Measurements from ENCODE around the gene GNAT1. TPM values are rescaled to one million over a fixed set of nuclear protein-coding genes. Genes with fewer than 3 reads are reported as not detected.

GNAT1 gene
- total and polyA plus RNA-seq, 9 donors: not detected

DNA sequence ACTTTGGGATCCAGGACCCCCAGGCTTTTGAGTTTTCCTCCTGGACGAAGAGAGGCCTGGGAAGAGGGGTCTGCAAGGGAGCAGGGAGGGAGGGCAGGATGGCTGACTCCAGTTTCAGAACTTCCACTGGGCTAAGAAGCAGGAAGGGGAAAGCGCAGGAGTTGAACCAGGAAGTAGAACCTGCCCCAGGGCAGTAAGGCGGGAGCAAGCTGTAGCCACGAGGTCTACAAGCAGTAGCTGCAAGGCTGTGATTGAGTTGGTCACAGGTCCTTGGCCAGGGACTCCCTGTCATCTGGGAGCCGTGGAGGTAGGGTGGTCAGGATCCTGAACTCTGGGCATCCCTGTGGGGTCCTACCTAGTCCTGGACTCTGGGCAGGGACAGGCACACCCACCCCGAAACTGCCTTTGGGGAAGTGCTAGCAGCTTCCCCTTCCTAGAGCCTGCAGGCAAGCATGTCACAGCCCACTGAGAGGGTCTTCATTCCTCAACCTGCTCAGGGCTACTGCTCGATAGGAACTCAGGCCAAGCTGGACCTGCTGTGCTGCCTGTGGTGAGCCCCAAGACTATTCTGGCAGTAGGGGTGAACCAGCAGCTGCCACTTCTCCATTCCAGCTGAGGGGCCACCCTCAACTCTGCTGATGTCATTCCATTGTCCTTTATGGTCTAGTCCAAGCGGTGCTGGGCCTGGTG is 38.8 kb downstream of the GNAT1 start:
- TF ChIP-seq, protein P1, sequence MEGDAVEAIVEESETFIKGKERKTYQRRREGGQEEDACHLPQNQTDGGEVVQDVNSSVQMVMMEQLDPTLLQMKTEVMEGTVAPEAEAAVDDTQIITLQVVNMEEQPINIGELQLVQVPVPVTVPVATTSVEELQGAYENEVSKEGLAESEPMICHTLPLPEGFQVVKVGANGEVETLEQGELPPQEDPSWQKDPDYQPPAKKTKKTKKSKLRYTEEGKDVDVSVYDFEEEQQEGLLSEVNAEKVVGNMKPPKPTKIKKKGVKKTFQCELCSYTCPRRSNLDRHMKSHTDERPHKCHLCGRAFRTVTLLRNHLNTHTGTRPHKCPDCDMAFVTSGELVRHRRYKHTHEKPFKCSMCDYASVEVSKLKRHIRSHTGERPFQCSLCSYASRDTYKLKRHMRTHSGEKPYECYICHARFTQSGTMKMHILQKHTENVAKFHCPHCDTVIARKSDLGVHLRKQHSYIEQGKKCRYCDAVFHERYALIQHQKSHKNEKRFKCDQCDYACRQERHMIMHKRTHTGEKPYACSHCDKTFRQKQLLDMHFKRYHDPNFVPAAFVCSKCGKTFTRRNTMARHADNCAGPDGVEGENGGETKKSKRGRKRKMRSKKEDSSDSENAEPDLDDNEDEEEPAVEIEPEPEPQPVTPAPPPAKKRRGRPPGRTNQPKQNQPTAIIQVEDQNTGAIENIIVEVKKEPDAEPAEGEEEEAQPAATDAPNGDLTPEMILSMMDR (IDR thresholded peaks at IDR 0.05): no peak
- TF ChIP-seq EP300 (IDR thresholded peaks at IDR 0.05): no peak
- TF ChIP-seq POLR2A (IDR thresholded peaks at IDR 0.05): no peak
- no peak for DNase-seq
- H3K9me3 ChIP-seq: no peaks in the 10 kb centered on the region
- intact Hi-C loops (cut with DNase I): no loop called here
- no peak overlapping the region for H3K27ac ChIP-seq
- H3K4me1 ChIP-seq (ENCODE audit: insufficient read depth): peaks cover 10% of the 10 kb centered on the region
- WGBS, 3 donors: 86 to 92% (median 87%) methylated on average over 8 of the region's 8 CpGs
- H3K36me3 ChIP-seq: no peaks in the 10 kb centered on the region
- H3K4me3 ChIP-seq: no peak overlapping the region
- no peaks in the 10 kb centered on the region for H3K27me3 ChIP-seq

DNA sequence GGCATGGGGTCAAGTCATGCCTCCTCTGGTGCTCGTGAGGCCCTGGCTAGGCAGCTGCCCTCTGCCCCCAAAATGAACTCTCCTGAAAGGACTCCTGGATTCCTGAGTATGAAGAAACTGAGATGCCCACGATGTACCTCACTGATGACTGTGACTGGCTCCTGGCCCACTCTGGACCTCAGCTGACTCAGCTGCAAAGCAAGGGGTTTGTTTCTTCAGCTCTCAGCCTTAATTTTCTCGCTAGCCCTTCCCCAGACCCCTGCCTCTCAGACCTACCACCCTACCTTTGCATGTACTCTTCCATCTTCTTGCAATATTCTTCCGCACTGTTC is 39.4 kb downstream of the GNAT1 start:
- H3K27ac ChIP-seq: no peak overlapping the region
- no peaks in the 10 kb centered on the region for H3K36me3 ChIP-seq
- no peak for DNase-seq
- H3K9me3 ChIP-seq: no peaks in the 10 kb centered on the region
- no peak overlapping the region for H3K4me3 ChIP-seq
- H3K4me1 ChIP-seq (ENCODE audit: insufficient read depth): peaks cover 10% of the 10 kb centered on the region
- intact Hi-C loops (cut with DNase I): no loop called here
- WGBS, 3 donors: 82 to 85% (median 83%) methylated on average over 4 of the region's 4 CpGs
- no peaks in the 10 kb centered on the region for H3K27me3 ChIP-seq
- TF ChIP-seq EP300 (IDR thresholded peaks at IDR 0.05): no peak

DNA sequence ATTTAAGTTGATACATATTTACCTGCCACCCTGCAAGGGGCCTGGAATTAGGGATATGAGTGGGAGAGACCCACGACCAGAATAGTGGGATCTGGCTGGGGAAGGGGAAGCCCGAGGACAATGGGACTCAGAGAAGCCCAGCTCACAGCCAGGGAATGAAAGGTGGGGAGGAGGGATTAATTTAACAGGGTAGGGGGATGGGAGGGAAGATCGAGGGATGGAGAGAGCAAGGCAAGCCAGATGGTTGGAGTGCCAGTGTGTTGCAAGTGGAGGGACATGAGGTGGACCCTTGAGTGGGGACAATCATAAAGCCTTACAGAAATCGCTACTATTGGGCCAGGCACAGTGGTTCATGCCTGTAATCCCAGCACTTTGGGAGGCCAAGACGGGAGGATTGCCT is 40.2 kb downstream of the GNAT1 start:
- DNase-seq: no peak
- WGBS, 3 donors: 71 to 76% (median 76%) methylated on average over 5 of the region's 5 CpGs
- intact Hi-C loops (cut with DNase I): no loop called here
- H3K27ac ChIP-seq: no peak overlapping the region
- no peak overlapping the region for H3K4me3 ChIP-seq
- no peaks in the 10 kb centered on the region for H3K27me3 ChIP-seq
- no peak for TF ChIP-seq POLR2A (IDR thresholded peaks at IDR 0.05)
- TF ChIP-seq, protein P1 (IDR thresholded peaks at IDR 0.05): no peak
- TF ChIP-seq EP300 (IDR thresholded peaks at IDR 0.05): no peak
- no peaks in the 10 kb centered on the region for H3K36me3 ChIP-seq
- peaks cover 10% of the 10 kb centered on the region for H3K4me1 ChIP-seq (ENCODE audit: insufficient read depth)
- H3K9me3 ChIP-seq: no peaks in the 10 kb centered on the region

DNA sequence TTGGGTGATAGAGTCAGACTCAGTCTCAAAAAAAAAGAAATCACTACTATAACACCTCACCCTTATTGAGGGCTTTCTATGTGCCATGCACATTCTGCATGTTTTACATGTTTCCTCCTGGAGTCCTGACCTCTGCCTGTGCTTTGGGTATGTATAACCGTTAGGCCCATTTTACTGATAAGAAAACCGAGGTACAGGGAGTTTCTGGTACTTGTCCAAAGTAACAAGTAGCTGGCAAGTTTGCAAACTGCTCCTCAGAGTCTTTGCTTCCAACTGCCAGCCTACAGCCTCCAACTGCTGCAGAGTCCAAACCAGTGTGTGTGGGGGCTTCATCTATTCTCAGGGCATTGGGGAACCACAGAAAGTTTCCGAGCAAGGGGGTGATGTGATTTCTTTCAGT is 40.9 kb downstream of the GNAT1 start:
- TF ChIP-seq POLR2A (IDR thresholded peaks at IDR 0.05) (no peak), EP300 (IDR thresholded peaks at IDR 0.05) (no peak)
- TF ChIP-seq, protein P1 (IDR thresholded peaks at IDR 0.05): no peak
- no peak for DNase-seq
- Histone ChIP-seq H3K9me3 (no peaks in the 10 kb centered on the region), H3K36me3 (no peaks in the 10 kb centered on the region), H3K27ac (no peak overlapping the region), H3K27me3 (no peaks in the 10 kb centered on the region), H3K4me1 (ENCODE audit: insufficient read depth) (peaks cover 7% of the 10 kb centered on the region), H3K4me3 (no peak overlapping the region)
- intact Hi-C loops (cut with DNase I): no loop called here
- 37 to 67% (median 47%) methylated on average over 3 of the region's 3 CpGs for WGBS, 3 donors

DNA sequence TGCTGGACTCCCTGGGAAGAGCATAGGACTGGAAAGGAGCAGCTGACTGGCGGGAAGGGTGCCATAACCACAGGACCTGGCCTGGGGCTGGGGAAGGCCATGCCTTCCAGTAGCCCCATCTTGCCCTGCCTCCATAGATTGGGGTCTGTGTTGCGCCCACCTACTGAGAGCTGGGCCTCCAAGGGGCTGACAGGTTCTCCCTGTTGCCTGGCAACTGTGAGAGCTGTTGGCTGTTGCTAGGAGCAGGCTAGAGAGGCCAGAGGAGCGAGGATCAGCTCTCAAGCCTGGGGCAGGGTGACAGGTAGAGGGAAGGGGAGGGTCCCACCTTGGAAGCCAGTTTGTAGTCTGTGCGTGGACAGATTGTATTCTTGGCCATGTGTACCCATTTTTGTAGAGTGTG is 41.8 kb downstream of the GNAT1 start:
- Histone ChIP-seq H3K36me3 (no peaks in the 10 kb centered on the region), H3K9me3 (no peaks in the 10 kb centered on the region), H3K27ac (no peak overlapping the region), H3K4me3 (no peak overlapping the region), H3K27me3 (no peaks in the 10 kb centered on the region), H3K4me1 (ENCODE audit: insufficient read depth) (peaks cover 5% of the 10 kb centered on the region)
- DNase-seq: no peak
- no peak for TF ChIP-seq POLR2A (IDR thresholded peaks at IDR 0.05)
- no peak for TF ChIP-seq EP300 (IDR thresholded peaks at IDR 0.05)
- TF ChIP-seq, protein P1 (IDR thresholded peaks at IDR 0.05): no peak
- 86 to 97% (median 92%) methylated on average over 4 of the region's 4 CpGs for WGBS, 3 donors
- intact Hi-C loops (cut with DNase I): no loop called here

Data from ovary (tissue), 9 donors.